HCT116 (cell line): ENCODE results near the gene EHBP1. TPM values are rescaled to one million over a fixed set of nuclear protein-coding genes. Genes with fewer than 3 reads are reported as not detected.

Experiments used
- ATAC-seq: fragments of 200-7000 bp; cut with Tn5 transposase; 2 replicates; pipeline ENCODE4 v1.9.1; 2020; ENCODE audit warnings: mild to moderate bottlenecking, moderate library complexity
- BruUV-seq: library from RNA; stranded (reverse); fragments of 400-500 nt; replicated peaks from 2 replicates; lab custom pipeline; 2021; lab: Mats Ljungman, UMichigan
- CTCF ChIA-PET: fragments of 300-600 bp; sonication (Branson Sonifier 250); formaldehyde crosslinking; loops from one replicate; lab custom pipeline; 2021; ENCODE audit warnings: antibody characterized with exemption; lab: Charles Lee
- POLR2A ChIA-PET: fragments of 300-600, 350-600 bp; sonication (Branson Sonifier 250); formaldehyde crosslinking; loops from one replicate; lab custom pipeline; 2021; ENCODE audit warnings: antibody characterized with exemption; lab: Charles Lee
- RAD21 ChIA-PET, 2 experiments: fragments of 300-600 bp; sonication (Branson Sonifier 250); formaldehyde crosslinking; loops; one replicate each; lab custom pipeline; 2023; ENCODE audit warnings: low total read pairs in 2 of 2; ENCODE audit not compliant: uncharacterized antibody in 2 of 2, unreplicated experiment in 2 of 2, low non-redundant PET in 1 of 2; lab: Charles Lee
- DNase-seq: peaks from one replicate; pipeline ENCODE4 v3.0.0-alpha.2; 2010; ENCODE audit warnings: low read depth, low spot score
- H2AFZ ChIP-seq: fragments of 200-600 bp; shearing (Covaris generic), sonication (generic); 2 replicates; pipeline ENCODE4 v1.6.1; 2017; ENCODE audit warnings: low read depth, mixed run types, mixed read lengths, antibody characterized with exemption, low read length; ENCODE audit not compliant: poor library complexity, severe bottlenecking
- H3K27ac ChIP-seq: 2 replicates; pipeline ENCODE4 v1.5.1; 2012; ENCODE audit warnings: low read depth, low read length
- H3K27me3 ChIP-seq: fragments of 200-600 bp; sonication (generic); 2 replicates; pipeline ENCODE4 v1.6.1; 2016; ENCODE audit warnings: mixed run types, low read length, mixed read lengths; ENCODE audit not compliant: insufficient read depth
- H3K36me3 ChIP-seq, 2 experiments: fragments of 200-500 bp in 1 of 2; fragments of 200-600 bp in 1 of 2; sonication (Bioruptor generic) in 1 of 2; sonication (generic) in 1 of 2; 2 replicates each; pipeline versions ENCODE4 v1.5.1 to v1.6.1; 2014 to 2016; ENCODE audit warnings: low read length in 2 of 2, inconsistent platforms in 1 of 2, mixed read lengths in 1 of 2, mixed run types in 1 of 2; ENCODE audit not compliant: insufficient read depth in 2 of 2, control insufficient read depth in 1 of 2
- H3K4me1 ChIP-seq, 2 experiments: fragments of 200-600 bp in 1 of 2; sonication (generic) in 1 of 2; 2 replicates each; pipeline versions ENCODE4 v1.5.1 to v1.6.1; 2012 to 2017; ENCODE audit warnings: low read length in 2 of 2, inconsistent platforms in 1 of 2, mild to moderate bottlenecking in 1 of 2, mixed read lengths in 1 of 2, mixed run types in 1 of 2, moderate library complexity in 1 of 2; ENCODE audit not compliant: insufficient read depth in 2 of 2, control insufficient read depth in 1 of 2
- H3K4me2 ChIP-seq: fragments of 200-600 bp; sonication (generic); 2 replicates; pipeline ENCODE4 v1.6.1; 2017; ENCODE audit warnings: mixed run types, low read length, mixed read lengths
- H3K4me3 ChIP-seq, 2 experiments: fragments of 200-600 bp in 1 of 2; sonication (generic) in 1 of 2; replicated peaks in 1 of 2; 2 replicates each; pipeline ENCODE4 v1.5.1; 2011 to 2016; ENCODE audit warnings: low read length in 2 of 2, control low read depth in 1 of 2, low read depth in 1 of 2, mild to moderate bottlenecking in 1 of 2, mixed read lengths in 1 of 2, mixed run types in 1 of 2
- H3K79me2 ChIP-seq: fragments of 200-600 bp; sonication (generic); 2 replicates; pipeline ENCODE4 v1.6.1; 2017; ENCODE audit warnings: mild to moderate bottlenecking, mixed run types, low read length, moderate library complexity, mixed read lengths; ENCODE audit not compliant: insufficient read depth
- H3K9ac ChIP-seq: fragments of 200-600 bp; sonication (generic); 2 replicates; pipeline ENCODE4 v1.6.1; 2016; ENCODE audit warnings: low read length, mixed read lengths
- H3K9me2 ChIP-seq: fragments of 200-600 bp; sonication (generic), shearing (Covaris generic); 2 replicates; pipeline ENCODE4 v1.6.1; 2017; ENCODE audit warnings: mixed run types, mild to moderate bottlenecking, moderate library complexity; ENCODE audit not compliant: insufficient read depth
- H3K9me3 ChIP-seq, 2 experiments: fragments of 200-500 bp in 1 of 2; fragments of 200-600 bp in 1 of 2; sonication (Bioruptor generic) in 1 of 2; sonication (generic) in 1 of 2; 2 replicates each; pipeline ENCODE4 v1.6.1; 2014 to 2017; ENCODE audit warnings: low read length in 2 of 2, mixed read lengths in 2 of 2, inconsistent platforms in 1 of 2, low read depth in 1 of 2, mild to moderate bottlenecking in 1 of 2, mixed run types in 1 of 2, moderate library complexity in 1 of 2; ENCODE audit not compliant: control insufficient read depth in 1 of 2, insufficient read depth in 1 of 2
- H4K20me1 ChIP-seq: fragments of 200-600 bp; sonication (generic), shearing (Covaris generic); 2 replicates; pipeline ENCODE4 v1.6.1; 2017; ENCODE audit warnings: mixed run types, mild to moderate bottlenecking, moderate library complexity; ENCODE audit not compliant: insufficient read depth
- CEBPB ChIP-seq: IDR thresholded peaks from 2 replicates; pipeline ENCODE4 v1.6.1; 2012; ENCODE audit warnings: low read depth
- EGR1 ChIP-seq: IDR thresholded peaks from 2 replicates; pipeline ENCODE4 v1.6.1; 2012; ENCODE audit warnings: low read depth
- ELF1 ChIP-seq: IDR thresholded peaks from 2 replicates; pipeline ENCODE4 v1.6.1; 2012; ENCODE audit warnings: low read depth, borderline replicate concordance
- EZH2 ChIP-seq: fragments of 200-600 bp; sonication (generic); IDR thresholded peaks from 2 replicates; pipeline ENCODE4 v1.6.1; 2017; ENCODE audit warnings: antibody characterized with exemption, mixed run types
- EZH2phosphoT487 ChIP-seq: fragments of 200-600 bp; IDR thresholded peaks from 2 replicates; pipeline ENCODE4 v1.6.1; 2018; ENCODE audit warnings: antibody characterized with exemption, borderline replicate concordance
- JUND ChIP-seq: IDR thresholded peaks from 2 replicates; pipeline ENCODE4 v1.6.1; 2012
- MAX ChIP-seq: IDR thresholded peaks from 2 replicates; pipeline ENCODE4 v1.6.1; 2012
- POLR2AphosphoS5 ChIP-seq: IDR thresholded peaks from 2 replicates; pipeline ENCODE4 v1.6.1; 2011; ENCODE audit warnings: mild to moderate bottlenecking, low read depth, low read length, moderate library complexity
- RAD21 ChIP-seq: IDR thresholded peaks from 2 replicates; pipeline ENCODE4 v1.6.1; 2012; ENCODE audit warnings: low read depth, mild to moderate bottlenecking
- SP1 ChIP-seq: IDR thresholded peaks from 2 replicates; pipeline ENCODE4 v1.6.1; 2012; ENCODE audit warnings: low read depth
- ZBTB33 ChIP-seq: IDR thresholded peaks from 2 replicates; pipeline ENCODE4 v1.6.1; 2011; ENCODE audit warnings: mild to moderate bottlenecking, low read length, moderate library complexity; ENCODE audit not compliant: insufficient replicate concordance; ENCODE audit errors: extremely low read depth
- ZFX ChIP-seq: fragments of 450-650 bp; IDR thresholded peaks from 2 replicates; pipeline ENCODE4 v1.6.1; 2017
- ZNF274 ChIP-seq: fragments of 200-500 bp; sonication (Bioruptor generic); IDR thresholded peaks from 2 replicates; pipeline ENCODE4 v1.6.1; 2014; ENCODE audit warnings: mild to moderate bottlenecking, low read depth, low read length, inconsistent platforms
- intact Hi-C: fragments of 100-400 bp; cut with micrococcal nuclease; formaldehyde crosslinking; loops from 2 replicates; pipeline ENCODE4 v1.10.0; 2022
- total RNA-seq: library from RNA; stranded (reverse); gene quantifications from one replicate; pipeline ENCODE4 v1.2.1, GENCODE V29; 2021; ENCODE audit not compliant: unreplicated experiment
- TF ChIP-seq, protein P1 (sequence below): IDR thresholded peaks from 2 replicates; pipeline ENCODE4 v1.6.1; 2012; ENCODE audit warnings: low read depth

The EHBP1 gene
- total RNA-seq, 1 experiment from 2014 or later: 89.9 TPM

- DNase-seq (no peak), ATAC-seq (no peak)
- Histone ChIP-seq H2AFZ (no peak overlapping the region), H3K9ac (no peak overlapping the region), H4K20me1 (no peaks in the 10 kb centered on the region), H3K36me3 (peaks cover 15 to 18% of the 10 kb centered on the region in 2 experiments; a peak in 3 of 4 replicates), H3K27me3 (no peaks in the 10 kb centered on the region), H3K4me1 (no peaks in the 10 kb centered on the region), H3K9me3 (no peaks in the 10 kb centered on the region), H3K9me2 (no peaks in the 10 kb centered on the region), H3K79me2 (no peaks in the 10 kb centered on the region), H3K27ac (no peak overlapping the region), H3K4me3 (no peak overlapping the region), H3K4me2 (no peak overlapping the region)
- CTCF ChIA-PET: no interaction called here
- BruUV-seq: no TSS peak
- no peak for TF ChIP-seq SP1
- TF ChIP-seq, protein P1, sequence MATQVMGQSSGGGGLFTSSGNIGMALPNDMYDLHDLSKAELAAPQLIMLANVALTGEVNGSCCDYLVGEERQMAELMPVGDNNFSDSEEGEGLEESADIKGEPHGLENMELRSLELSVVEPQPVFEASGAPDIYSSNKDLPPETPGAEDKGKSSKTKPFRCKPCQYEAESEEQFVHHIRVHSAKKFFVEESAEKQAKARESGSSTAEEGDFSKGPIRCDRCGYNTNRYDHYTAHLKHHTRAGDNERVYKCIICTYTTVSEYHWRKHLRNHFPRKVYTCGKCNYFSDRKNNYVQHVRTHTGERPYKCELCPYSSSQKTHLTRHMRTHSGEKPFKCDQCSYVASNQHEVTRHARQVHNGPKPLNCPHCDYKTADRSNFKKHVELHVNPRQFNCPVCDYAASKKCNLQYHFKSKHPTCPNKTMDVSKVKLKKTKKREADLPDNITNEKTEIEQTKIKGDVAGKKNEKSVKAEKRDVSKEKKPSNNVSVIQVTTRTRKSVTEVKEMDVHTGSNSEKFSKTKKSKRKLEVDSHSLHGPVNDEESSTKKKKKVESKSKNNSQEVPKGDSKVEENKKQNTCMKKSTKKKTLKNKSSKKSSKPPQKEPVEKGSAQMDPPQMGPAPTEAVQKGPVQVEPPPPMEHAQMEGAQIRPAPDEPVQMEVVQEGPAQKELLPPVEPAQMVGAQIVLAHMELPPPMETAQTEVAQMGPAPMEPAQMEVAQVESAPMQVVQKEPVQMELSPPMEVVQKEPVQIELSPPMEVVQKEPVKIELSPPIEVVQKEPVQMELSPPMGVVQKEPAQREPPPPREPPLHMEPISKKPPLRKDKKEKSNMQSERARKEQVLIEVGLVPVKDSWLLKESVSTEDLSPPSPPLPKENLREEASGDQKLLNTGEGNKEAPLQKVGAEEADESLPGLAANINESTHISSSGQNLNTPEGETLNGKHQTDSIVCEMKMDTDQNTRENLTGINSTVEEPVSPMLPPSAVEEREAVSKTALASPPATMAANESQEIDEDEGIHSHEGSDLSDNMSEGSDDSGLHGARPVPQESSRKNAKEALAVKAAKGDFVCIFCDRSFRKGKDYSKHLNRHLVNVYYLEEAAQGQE: no peak
- TF ChIP-seq ZBTB33: no peak
- TF ChIP-seq RAD21: no peak
- no peak for TF ChIP-seq ELF1
- no peak for TF ChIP-seq ZFX
- no peak for TF ChIP-seq MAX
- no peak for TF ChIP-seq JUND
- TF ChIP-seq ZNF274: no peak
- no peak for TF ChIP-seq EZH2
- TF ChIP-seq EZH2phosphoT487: no peak
- no peak for TF ChIP-seq POLR2AphosphoS5
- no peak for TF ChIP-seq EGR1
- TF ChIP-seq CEBPB: no peak
- intact Hi-C loops: no loop called here
- POLR2A ChIA-PET: no interaction called here
- RAD21 ChIA-PET: no interaction called here
Observed at GRCh38 chr2:62958206-62958605, 252.7 kb downstream of the EHBP1 start.
